Esophagus muscularis mucosa (tissue), 4 donors: ENCODE data around the gene ZBTB7B. TPM values are rescaled to one million over a fixed set of nuclear protein-coding genes. Genes with fewer than 3 reads are reported as not detected.

Experiments
- DNase-seq: peaks from one replicate; pipeline ENCODE4 v3.0.0-alpha.2; 2017; ENCODE audit errors: extremely low spot score
- H3K27ac ChIP-seq, 4 donors: fragments of 200-600 bp; sonication (generic); replicated peaks in 1 of 4; 1 replicate in 3 of 4; 2 replicates in 1 of 4; pipeline ENCODE4 v1.5.1; 2016 to 2019; ENCODE audit warnings: mild to moderate bottlenecking in 1 of 4
- H3K27me3 ChIP-seq, 4 donors: fragments of 200-600 bp; sonication (generic); one replicate each; pipeline versions ENCODE4 v1.5.1 to v1.6.0; 2016 to 2019
- H3K36me3 ChIP-seq, 4 donors: fragments of 200-600 bp; sonication (generic); one replicate each; pipeline ENCODE4 v1.5.1; 2016 to 2019
- H3K4me1 ChIP-seq, 4 donors: fragments of 200-600 bp; sonication (generic); one replicate each; pipeline ENCODE4 v1.5.1; 2016 to 2019
- H3K4me3 ChIP-seq, 4 donors: fragments of 200-600 bp; sonication (generic); 1 replicate in 2 of 4; 2 replicates in 2 of 4; pipeline ENCODE4 v1.5.1; 2016 to 2019; ENCODE audit warnings: mild to moderate bottlenecking in 4 of 4, moderate library complexity in 1 of 4
- H3K9me3 ChIP-seq, 4 donors: fragments of 200-600 bp; sonication (generic); 1 replicate in 3 of 4; 2 replicates in 1 of 4; pipeline ENCODE4 v1.5.1; 2016 to 2019
- CTCF ChIP-seq, 3 experiments: fragments of 200-600 bp in 2 of 3; fragments of 450-650 bp in 1 of 3; sonication (generic) in 2 of 3; IDR thresholded peaks; one replicate each; pipeline ENCODE4 v1.5.1; 2017 to 2019; ENCODE audit warnings: antibody characterized with exemption in 3 of 3, mild to moderate bottlenecking in 2 of 3, moderate library complexity in 1 of 3
- EP300 ChIP-seq: sonication (generic); formaldehyde crosslinking; IDR thresholded peaks from one replicate; pipeline ENCODE4 v1.6.1; 2017; ENCODE audit warnings: antibody characterized with exemption
- POLR2A ChIP-seq: fragments of 450-650 bp; IDR thresholded peaks from one replicate; pipeline ENCODE4 v1.6.1; 2017; ENCODE audit warnings: antibody characterized with exemption, moderate library complexity, mild to moderate bottlenecking, low read depth
- POLR2AphosphoS5 ChIP-seq, 2 donors: sonication (generic); formaldehyde crosslinking; IDR thresholded peaks; one replicate each; pipeline ENCODE4 v1.6.1; 2017; ENCODE audit warnings: antibody characterized with exemption in 2 of 2
- WGBS: methylation state at CpG from one replicate; pipeline ENCODE4 v1.1.5; 2018; 5-methylcytosine and 5-hydroxymethylcytosine counted together
- intact Hi-C: fragments of 100-400 bp; cut with DNase I; formaldehyde crosslinking; loops from one replicate; pipeline ENCODE4 v1.15.1; 2023
- total RNA-seq, 4 donors: library from RNA; depleted of rRNA; stranded (reverse); fragments of >200 nt; gene quantifications; one replicate each; pipeline versions ENCODE4 v1.1.0 to v1.2.1, GENCODE V29; 2016

ZBTB7B gene
- total RNA-seq, 4 donors from 2014 or later = 50.0 to 68.9 (median 55.8) TPM

- H3K36me3 ChIP-seq = peaks cover 7 to 66% (median 60%) of the 10 kb centered on the region in 4 donors
- H3K4me1 ChIP-seq = peaks cover 3 to 23% (median 12%) of the 10 kb centered on the region in 4 donors
- DNase-seq = no peak
- 83% methylated on average over 3 of the region's 3 CpGs for WGBS
- H3K27ac ChIP-seq = no peak overlapping the region
- no peak for TF ChIP-seq POLR2AphosphoS5 (IDR thresholded peaks at IDR 0.05)
- TF ChIP-seq CTCF (IDR thresholded peaks at IDR 0.05) = no peak
- no peak for TF ChIP-seq EP300
- no peak for TF ChIP-seq POLR2A
- H3K4me3 ChIP-seq = no peak overlapping the region
- no peaks in the 10 kb centered on the region for H3K27me3 ChIP-seq
- intact Hi-C loops = no loop called here
- no peaks in the 10 kb centered on the region for H3K9me3 ChIP-seq
These were observed 13.3 kb upstream of the ZBTB7B start for GRCh38 chr1:154989195-154989860.

GRCh38 chr1:154990276-154990675 lies 12.3 kb upstream of the ZBTB7B start:
- Histone ChIP-seq H3K36me3 (peaks cover 7 to 66% (median 60%) of the 10 kb centered on the region in 4 donors), H3K4me3 (no peak overlapping the region), H3K9me3 (no peaks in the 10 kb centered on the region), H3K27ac (no peak overlapping the region), H3K27me3 (no peaks in the 10 kb centered on the region), H3K4me1 (peaks cover 0 to 18% (median 10%) of the 10 kb centered on the region in 4 donors)
- intact Hi-C loops = no loop called here
- TF ChIP-seq POLR2A = no peak
- no peak for DNase-seq
- 90% methylated on average over 8 of the region's 8 CpGs for WGBS

- DNase-seq = no peak
- WGBS = 85% methylated on average over 12 of the region's 14 CpGs
These were observed 9.7 kb upstream of the ZBTB7B start for GRCh38 chr1:154992721-154993571.

GRCh38 chr1:154993572-154994268 lies 8.9 kb upstream of the ZBTB7B start, which contains the start of gene LENEP:
Gene LENEP, plus strand, starts transcription at chr1:154993586. Its CDS starts 22 bp downstream, at chr1:154993608.
- Histone ChIP-seq H3K27me3 (no peaks in the 10 kb centered on the region), H3K4me1 (peaks cover under 1 to 22% (median 17%) of the 10 kb centered on the region in 4 donors), H3K4me3 (no peak within 1 kb of the TSS), H3K36me3 (peaks cover 7 to 44% (median 40%) of the 10 kb centered on the region in 4 donors), H3K27ac (no peak within 1 kb of the TSS), H3K9me3 (no peaks in the 10 kb centered on the region)
- TF ChIP-seq CTCF (IDR thresholded peaks at IDR 0.05) (no peak), EP300 (no peak), POLR2AphosphoS5 (IDR thresholded peaks at IDR 0.05) (no peak), POLR2A (no peak)
- no peak for DNase-seq
- 100% methylated on average over 1 of the region's 8 CpGs for WGBS
- intact Hi-C loops = no loop called here

More at GRCh38 chr1:154992721-154993571, 9.7 kb upstream of the ZBTB7B start:
- no peaks in the 10 kb centered on the region for H3K27me3 ChIP-seq
- H3K9me3 ChIP-seq = no peaks in the 10 kb centered on the region
- intact Hi-C loops = no loop called here
- H3K4me3 ChIP-seq = no peak overlapping the region
- no peak for TF ChIP-seq POLR2AphosphoS5 (IDR thresholded peaks at IDR 0.05)
- no peak for TF ChIP-seq POLR2A
- TF ChIP-seq EP300 = no peak
- no peak for TF ChIP-seq CTCF (IDR thresholded peaks at IDR 0.05)
- H3K4me1 ChIP-seq = peaks cover 0 to 22% (median 14%) of the 10 kb centered on the region in 4 donors
- H3K27ac ChIP-seq = no peak overlapping the region
- H3K36me3 ChIP-seq = peaks cover 7 to 52% (median 48%) of the 10 kb centered on the region in 4 donors

- H3K4me3 ChIP-seq = no peak overlapping the region
- H3K4me1 ChIP-seq = peaks cover 6 to 26% (median 21%) of the 10 kb centered on the region in 4 donors
- peaks cover 7 to 39% (median 36%) of the 10 kb centered on the region in 4 donors for H3K36me3 ChIP-seq
- no peaks in the 10 kb centered on the region for H3K9me3 ChIP-seq
- TF ChIP-seq CTCF (IDR thresholded peaks at IDR 0.05) (no peak), EP300 (no peak), POLR2AphosphoS5 (IDR thresholded peaks at IDR 0.05) (no peak), POLR2A (no peak)
- no peak overlapping the region for H3K27ac ChIP-seq
- no peak for DNase-seq
- WGBS = 50% methylated on average over 1 of the region's 1 CpG
- no peaks in the 10 kb centered on the region for H3K27me3 ChIP-seq
- intact Hi-C loops = no loop called here
These were observed 8.4 kb upstream of the ZBTB7B start for GRCh38 chr1:154994269-154994587.
